GM12874 (cell line): ENCODE data around the gene OTUB2.

Experiments used
- TF ChIP-seq, protein P1 (sequence below): IDR thresholded peaks from 2 replicates; pipeline ENCODE4 v1.5.1; 2011; ENCODE audit warnings: low read depth, mild to moderate bottlenecking, control low read depth, low read length, moderate library complexity; ENCODE audit not compliant: insufficient read depth

OTUB2 gene

GRCh38 chr14:94054401-94054800 lies 28.3 kb downstream of the OTUB2 start:
- TF ChIP-seq, protein P1, sequence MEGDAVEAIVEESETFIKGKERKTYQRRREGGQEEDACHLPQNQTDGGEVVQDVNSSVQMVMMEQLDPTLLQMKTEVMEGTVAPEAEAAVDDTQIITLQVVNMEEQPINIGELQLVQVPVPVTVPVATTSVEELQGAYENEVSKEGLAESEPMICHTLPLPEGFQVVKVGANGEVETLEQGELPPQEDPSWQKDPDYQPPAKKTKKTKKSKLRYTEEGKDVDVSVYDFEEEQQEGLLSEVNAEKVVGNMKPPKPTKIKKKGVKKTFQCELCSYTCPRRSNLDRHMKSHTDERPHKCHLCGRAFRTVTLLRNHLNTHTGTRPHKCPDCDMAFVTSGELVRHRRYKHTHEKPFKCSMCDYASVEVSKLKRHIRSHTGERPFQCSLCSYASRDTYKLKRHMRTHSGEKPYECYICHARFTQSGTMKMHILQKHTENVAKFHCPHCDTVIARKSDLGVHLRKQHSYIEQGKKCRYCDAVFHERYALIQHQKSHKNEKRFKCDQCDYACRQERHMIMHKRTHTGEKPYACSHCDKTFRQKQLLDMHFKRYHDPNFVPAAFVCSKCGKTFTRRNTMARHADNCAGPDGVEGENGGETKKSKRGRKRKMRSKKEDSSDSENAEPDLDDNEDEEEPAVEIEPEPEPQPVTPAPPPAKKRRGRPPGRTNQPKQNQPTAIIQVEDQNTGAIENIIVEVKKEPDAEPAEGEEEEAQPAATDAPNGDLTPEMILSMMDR: no peak

DNA sequence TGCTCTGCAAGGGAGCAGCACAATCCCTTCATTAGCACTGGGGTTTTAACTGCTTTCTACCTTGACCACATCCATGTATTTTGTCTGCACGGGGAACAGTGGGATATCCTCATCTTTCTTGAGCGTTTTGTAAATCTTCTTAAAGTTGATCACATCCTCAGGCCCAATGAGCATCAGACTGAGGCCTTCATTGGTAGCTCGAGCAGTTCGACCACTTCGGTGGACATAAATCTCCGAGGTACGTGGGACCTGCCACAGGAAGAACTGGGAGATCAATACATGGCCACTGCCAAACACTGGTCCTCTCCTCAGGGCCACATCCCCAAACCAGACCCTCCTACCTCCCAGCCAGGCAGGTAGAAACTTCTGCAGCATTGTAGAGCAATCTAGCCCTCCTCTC lies 28.8 kb downstream of the OTUB2 start:
- TF ChIP-seq, protein P1: no peak

DNA sequence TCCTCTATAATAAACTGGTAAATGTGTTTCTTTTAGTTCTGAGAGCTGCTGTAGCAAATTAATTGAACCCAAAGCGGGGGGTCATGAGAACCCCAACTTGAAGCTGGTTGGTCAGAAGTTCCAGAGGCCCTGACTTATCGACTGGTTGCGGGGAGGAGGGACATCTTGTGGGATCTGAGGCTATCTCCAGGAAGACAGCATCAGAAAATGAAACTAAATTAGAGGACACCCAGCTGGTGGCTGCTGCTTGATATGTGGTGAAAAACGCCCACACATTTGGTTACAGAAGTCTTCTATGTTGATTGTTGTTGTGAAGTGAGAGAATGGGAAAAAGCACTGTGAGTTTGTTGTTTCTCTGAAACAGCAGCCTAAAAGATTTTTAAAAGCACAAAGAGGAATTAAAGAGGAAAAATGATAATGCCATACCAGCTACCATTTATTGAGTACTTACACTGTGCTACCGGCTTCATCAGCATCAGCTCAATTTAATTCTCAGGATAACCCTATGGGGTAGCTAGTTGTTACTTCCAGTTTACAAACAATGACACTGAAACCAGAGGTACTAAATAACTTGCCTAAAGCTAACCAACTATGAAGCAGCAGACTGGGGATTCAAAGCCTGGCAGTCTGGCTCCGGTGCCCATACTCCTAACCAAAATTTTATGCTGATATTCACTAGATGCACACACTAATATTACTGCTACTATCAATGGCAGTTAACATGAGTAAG lies 30.6 kb downstream of the OTUB2 start:
- TF ChIP-seq, protein P1: no peak

DNA sequence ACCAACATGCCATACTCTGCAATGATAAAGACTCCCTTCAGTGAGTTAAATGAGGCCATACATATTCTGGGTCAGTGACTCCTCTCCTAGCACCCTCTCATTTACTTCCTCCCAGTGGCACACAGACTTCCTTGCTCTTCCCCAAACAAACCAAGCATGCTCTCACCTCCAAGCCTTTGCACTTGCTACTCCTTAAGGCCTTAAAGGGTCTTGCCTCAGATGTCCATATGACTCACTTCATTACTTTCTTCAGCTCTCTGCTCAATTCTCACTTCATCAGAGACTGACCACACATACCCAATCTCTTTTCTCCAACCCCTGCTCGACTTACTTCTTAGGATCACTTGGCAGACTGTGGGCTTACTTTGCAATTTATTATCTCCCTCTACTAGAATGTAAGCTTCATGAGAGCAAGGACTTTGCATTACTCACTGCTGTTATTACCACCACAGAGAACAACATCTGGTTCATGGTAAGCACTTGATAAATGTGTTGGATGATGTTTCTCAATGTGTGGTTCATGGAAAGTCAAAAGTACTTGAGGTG lies 32.1 kb downstream of the OTUB2 start:
- TF ChIP-seq, protein P1: no peak

DNA sequence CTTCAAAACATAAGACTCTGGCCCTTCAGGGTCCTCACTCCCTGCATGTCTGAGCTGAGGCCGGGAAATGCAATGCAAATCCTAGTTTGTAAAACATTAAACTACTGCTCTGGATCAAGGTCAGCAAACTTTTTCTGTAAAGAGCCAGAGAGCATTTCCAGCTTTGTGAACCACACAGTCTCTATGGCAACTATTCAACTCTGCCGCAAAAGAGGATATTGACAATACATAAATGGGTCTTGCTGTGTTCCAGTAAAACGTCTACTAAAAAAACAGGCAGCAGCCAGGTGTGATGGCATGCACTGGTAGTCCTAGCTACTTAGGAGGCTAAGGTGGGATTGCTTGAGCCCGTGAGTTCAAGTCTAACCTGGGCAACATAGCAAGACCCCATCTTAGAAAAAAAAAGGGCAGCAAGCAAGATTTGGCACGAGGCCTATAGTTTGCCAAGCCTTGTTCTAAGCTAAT lies 32.6 kb downstream of the OTUB2 start:
- TF ChIP-seq, protein P1: no peak

DNA sequence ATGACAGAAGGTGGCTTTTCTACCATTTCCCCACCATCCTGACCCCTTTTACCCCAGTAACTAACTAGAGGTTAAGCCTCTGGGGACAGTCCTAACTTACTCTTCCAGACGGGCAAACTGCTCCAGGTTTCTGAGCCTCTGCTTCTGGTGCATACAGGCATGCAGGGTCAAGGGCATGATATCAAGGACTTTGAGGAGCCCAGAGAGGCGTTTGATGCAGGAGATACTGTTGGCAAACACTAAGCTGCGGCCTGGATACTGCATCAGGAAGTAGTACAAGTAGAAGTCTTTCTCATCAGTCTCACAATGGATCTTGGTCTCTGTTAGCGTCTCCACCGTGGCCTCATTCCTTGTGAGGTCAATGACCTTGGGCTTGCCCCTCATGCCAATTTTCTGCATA lies 33.9 kb downstream of the OTUB2 start:
- TF ChIP-seq, protein P1: no peak

DNA sequence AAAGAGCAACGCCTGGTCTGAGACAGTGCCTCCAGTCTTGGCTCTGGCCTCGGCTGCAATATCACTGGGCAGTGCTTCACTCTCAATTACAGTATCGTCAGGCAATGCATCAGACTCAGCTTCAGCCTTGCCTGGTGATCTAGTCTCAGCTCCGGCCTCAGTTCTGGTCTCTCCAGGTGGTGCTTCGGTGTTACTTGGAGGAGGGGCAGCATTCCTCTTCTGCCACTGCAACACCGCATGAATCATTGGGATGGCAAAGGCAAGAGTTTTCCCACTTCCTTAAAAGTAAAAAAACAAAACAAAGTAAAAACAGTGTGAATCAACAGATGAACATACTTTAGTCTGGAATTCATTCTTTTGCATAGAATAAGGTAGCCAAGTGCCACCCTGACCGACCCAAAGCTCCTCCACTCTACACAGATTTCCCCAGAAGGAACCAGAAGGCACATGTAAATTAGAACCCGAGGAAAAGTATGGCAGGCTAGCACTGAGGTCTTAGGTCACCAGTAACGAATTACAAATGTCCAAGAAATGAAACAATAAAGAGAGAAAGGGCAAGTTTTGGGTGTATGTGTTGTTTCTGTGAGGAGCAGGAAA lies 36.3 kb downstream of the OTUB2 start:
- TF ChIP-seq, protein P1: no peak
